GM12878 (cell line): ENCODE results near the gene SATB1. TPM values are rescaled to one million over a fixed set of nuclear protein-coding genes. Genes with fewer than 3 reads are reported as not detected.

Experiments
- ATAC-seq: fragments of 200-7000 bp; cut with Tn5 transposase; 3 replicates; pipeline ENCODE4 v1.9.1; 2020; ENCODE audit warnings: mild to moderate bottlenecking, moderate library complexity
- BruUV-seq: library from RNA; stranded (reverse); fragments of 400-500 nt; replicated peaks from 2 replicates; lab custom pipeline; 2021; lab: Mats Ljungman, UMichigan
- CTCF ChIA-PET: fragments of 300-600 bp; sonication (Branson Sonifier 250); formaldehyde crosslinking; extraction: SDS; loops from one replicate; lab custom pipeline; 2021; ENCODE audit warnings: inconsistent platforms; lab: Yijun Ruan, JAX
- POLR2A ChIA-PET: fragments of 350-600 bp; formaldehyde crosslinking; extraction: SDS; loops from one replicate; lab custom pipeline; 2021; ENCODE audit warnings: inconsistent platforms; lab: Charles Lee
- RAD21 ChIA-PET: fragments of 300-600 bp; sonication (Branson Sonifier 250); formaldehyde crosslinking; loops from one replicate; lab custom pipeline; 2023; ENCODE audit warnings: antibody characterized with exemption; ENCODE audit not compliant: unreplicated experiment; lab: Charles Lee
- SMC1A ChIA-PET: fragments of 300-600 bp; sonication (Branson Sonifier 250); formaldehyde crosslinking; loops from one replicate; lab custom pipeline; 2023; ENCODE audit not compliant: unreplicated experiment, uncharacterized antibody; lab: Charles Lee
- DNase-seq: peaks from one replicate; pipeline ENCODE4 v3.0.0-alpha.2; 2011; ENCODE audit warnings: low read depth, low spot score
- FAIRE-seq: peaks from 3 replicates; lab custom pipeline; 2011; peaks lifted over from hg19 to GRCh38; lab: Jason Lieb, UNC
- H2AFZ ChIP-seq: 2 replicates; pipeline ENCODE4 v1.6.0; 2011; ENCODE audit warnings: low read depth, low read length, control low read depth; ENCODE audit not compliant: control insufficient read depth
- H3K27ac ChIP-seq: 2 replicates; pipeline ENCODE4 v1.5.1; 2011; ENCODE audit warnings: control low read depth; ENCODE audit not compliant: control insufficient read depth, insufficient read depth
- H3K27me3 ChIP-seq, 2 experiments: replicated peaks in 1 of 2; 2 replicates each; pipeline versions ENCODE4 v1.6.0 to v1.6.1; 2011; ENCODE audit warnings: low read length in 1 of 2; ENCODE audit not compliant: control insufficient read depth in 2 of 2, insufficient read depth in 2 of 2
- H3K36me3 ChIP-seq, 2 experiments: 2 replicates each; pipeline ENCODE4 v1.5.1; 2011; ENCODE audit warnings: low read length in 1 of 2; ENCODE audit not compliant: control insufficient read depth in 2 of 2, insufficient read depth in 2 of 2
- H3K4me1 ChIP-seq: 2 replicates; pipeline ENCODE4 v1.6.1; 2011; ENCODE audit warnings: mild to moderate bottlenecking, low read length, moderate library complexity, mixed read lengths; ENCODE audit not compliant: control insufficient read depth, insufficient read depth
- H3K4me2 ChIP-seq: 2 replicates; pipeline ENCODE4 v1.6.0; 2011; ENCODE audit warnings: control low read depth; ENCODE audit not compliant: control insufficient read depth, insufficient read depth
- H3K4me3 ChIP-seq: fragments of 200-600 bp; sonication (generic); 2 replicates; pipeline ENCODE4 v1.5.1; 2016
- H3K79me2 ChIP-seq: 2 replicates; pipeline ENCODE4 v1.6.0; 2011; ENCODE audit warnings: low read length; ENCODE audit not compliant: control insufficient read depth, insufficient read depth
- H3K9ac ChIP-seq: 2 replicates; pipeline ENCODE4 v1.8.0; 2011; ENCODE audit warnings: low read length, control low read depth, mixed read lengths; ENCODE audit not compliant: control insufficient read depth, insufficient read depth
- H3K9me3 ChIP-seq: replicated peaks from 3 replicates; pipeline ENCODE4 v1.5.1; 2011; ENCODE audit warnings: mild to moderate bottlenecking, low read length; ENCODE audit not compliant: control insufficient read depth, insufficient read depth
- H4K20me1 ChIP-seq: 2 replicates; pipeline ENCODE4 v1.6.0; 2011; ENCODE audit not compliant: control insufficient read depth, insufficient read depth
- BCLAF1 ChIP-seq: fragments of 450-650 bp; IDR thresholded peaks from 2 replicates; pipeline ENCODE4 v1.6.1; 2017; ENCODE audit warnings: antibody characterized with exemption, mild to moderate bottlenecking, moderate library complexity
- BRCA1 ChIP-seq: IDR thresholded peaks from 2 replicates; pipeline ENCODE4 v1.6.1; 2011; ENCODE audit warnings: low read depth, low read length, improper control_type of control experiment
- E2F8 ChIP-seq: fragments of 450-650 bp; IDR thresholded peaks from 2 replicates; pipeline ENCODE4 v1.6.1; 2018; ENCODE audit warnings: mild to moderate bottlenecking, low read depth, moderate library complexity; ENCODE audit not compliant: partially characterized antibody
- ESRRA ChIP-seq: IDR thresholded peaks from 2 replicates; pipeline ENCODE4 v1.6.1; 2012; ENCODE audit warnings: mild to moderate bottlenecking, low read length, improper control_type of control experiment
- FOXM1 ChIP-seq: IDR thresholded peaks from 2 replicates; pipeline ENCODE4 v1.6.1; 2012; ENCODE audit warnings: low read depth, mild to moderate bottlenecking, inconsistent platforms, low read length, moderate library complexity
- HDGF ChIP-seq: fragments of 450-650 bp; IDR thresholded peaks from 2 replicates; pipeline ENCODE4 v1.6.1; 2016; ENCODE audit warnings: antibody characterized with exemption
- IKZF1 ChIP-seq: fragments of 450-650 bp; conservative IDR thresholded peaks from 2 replicates; pipeline ENCODE4 v1.6.1; 2017; ENCODE audit warnings: antibody characterized with exemption, mild to moderate bottlenecking
- IKZF2 ChIP-seq, 2 experiments: fragments of 450-650 bp; IDR thresholded peaks; 2 replicates each; pipeline ENCODE4 v1.6.1; 2017; ENCODE audit warnings: mild to moderate bottlenecking in 2 of 2, moderate library complexity in 2 of 2
- MAX ChIP-seq: IDR thresholded peaks from 2 replicates; pipeline ENCODE4 v1.6.1; 2012; ENCODE audit warnings: low read depth, low read length, improper control_type of control experiment
- NR2F1 ChIP-seq: fragments of 450-650 bp; conservative IDR thresholded peaks from 2 replicates; pipeline ENCODE4 v1.6.1; 2017; ENCODE audit warnings: mild to moderate bottlenecking
- SRF ChIP-seq, 2 experiments: IDR thresholded peaks; 2 replicates each; pipeline ENCODE4 v1.6.1; 2011; ENCODE audit warnings: low read depth in 2 of 2, low read length in 2 of 2, mild to moderate bottlenecking in 1 of 2, moderate library complexity in 1 of 2
- SUZ12 ChIP-seq: fragments of 200-600 bp; sonication (generic); IDR thresholded peaks from one replicate; pipeline ENCODE4 v1.6.1; 2018; ENCODE audit warnings: antibody characterized with exemption, mild to moderate bottlenecking; ENCODE audit not compliant: unreplicated experiment
- WGBS: methylation state at CpG from one replicate; pipeline ENCODE4 v1.1.6; 2016; ENCODE audit warnings: low lambda C conversion rate; ENCODE audit not compliant: insufficient replicate concordance, insufficient coverage; ENCODE audit errors: missing lambda C conversion rate; 5-methylcytosine and 5-hydroxymethylcytosine counted together
- in situ Hi-C: fragments of 300-500 bp; cut with MboI; formaldehyde crosslinking; loops from 9 replicates; pipeline ENCODE4 v1.14.3; 2018; ENCODE audit warnings: mixed read lengths
- intact Hi-C: fragments of 100-400 bp; cut with micrococcal nuclease; formaldehyde crosslinking; loops from one replicate; pipeline ENCODE4 v1.14.2; 2022; ENCODE audit not compliant: unreplicated experiment
- polyA plus RNA-seq, 11 experiments: library from polyadenylated mRNA; depleted of rRNA in 4 of 11; unstranded in 6 of 11; stranded (reverse) in 5 of 11; fragments of >200 nt; fragmentation: Nextera tagmentation in 4 of 11; fragmentation: Illumina TruSeq in 1 of 11; extraction: Ambion mirVana in 4 of 11; extraction: Trizol in 1 of 11; gene quantifications; 1 replicate in 1 of 11; 2 replicates in 10 of 11; pipeline versions ENCODE4 v1.2.1 to v1.2.3, GENCODE V29; 2011 to 2016; ENCODE audit warnings: inconsistent platforms in 2 of 11, missing spikeins in 2 of 11, low read depth in 1 of 11
- total RNA-seq, 4 experiments: library from RNA; depleted of rRNA in 3 of 4; stranded (reverse); fragments of >200 nt in 3 of 4; fragmentation: Illumina TruSeq in 1 of 4; extraction: Trizol in 1 of 4; gene quantifications; 2 replicates each; pipeline versions ENCODE4 v1.2.1 to v1.2.3, GENCODE V29; 2013 to 2021

Gene SATB1
- total and polyA plus RNA-seq, 10 of the 15 experiments (the other 5 are each of a cell fraction or from before 2014, with no cell fraction given): 0.01 to 0.72 (median 0.07) TPM; not detected in 4

GRCh38 chr3:18349197-18349798 is 75.8 kb downstream of the SATB1 start:
- CTCF ChIA-PET: interaction anchor here (1.1 kb wide), 1 partner anchor 52 kb away, joined by 3 read pairs; no protein-coding TSS in a partner anchor
- POLR2A ChIA-PET: no interaction called here

More at GRCh38 chr3:18349197-18349798, 75.8 kb downstream of the SATB1 start:
- ChIA-PET RAD21 (no interaction called here), SMC1A (no interaction called here)
- Histone ChIP-seq H3K36me3 (no peaks in the 10 kb centered on the region), H3K4me2 (no peak overlapping the region), H4K20me1 (no peaks in the 10 kb centered on the region), H3K9me3 (no peaks in the 10 kb centered on the region), H2AFZ (no peak overlapping the region), H3K4me1 (no peaks in the 10 kb centered on the region), H3K27ac (no peak overlapping the region), H3K27me3 (no peaks in the 10 kb centered on the region), H3K9ac (no peak overlapping the region), H3K4me3 (no peak overlapping the region), H3K79me2 (no peaks in the 10 kb centered on the region)
- DNase-seq: no peak
- in situ Hi-C loops (no loop called here), intact Hi-C loops (no loop called here)
- no TSS peak for BruUV-seq
- TF ChIP-seq IKZF1 (no peak), ESRRA (no peak), NR2F1 (no peak), IKZF2 (IDR thresholded peaks at IDR 0.05) (no peak), SRF (IDR thresholded peaks at IDR 0.05; ENCODE audit: low read depth in 2 of 2, low read length in 2 of 2) (no peak), BCLAF1 (no peak), HDGF (no peak), BRCA1 (no peak), MAX (no peak), E2F8 (no peak), SUZ12 (no peak), FOXM1 (no peak)
- ATAC-seq: no peak
- FAIRE-seq: no peak
- 37% methylated on average over 18 of the region's 18 CpGs for WGBS
